ENCODE measurements around the gene TKT. TPM values are rescaled to one million over a fixed set of nuclear protein-coding genes. Genes with fewer than 3 reads are reported as not detected.

TKT gene
- total and polyA plus RNA-seq, 2 of the 4 experiments (the other 2 are of a cell fraction): 280 to 349 TPM

DNA sequence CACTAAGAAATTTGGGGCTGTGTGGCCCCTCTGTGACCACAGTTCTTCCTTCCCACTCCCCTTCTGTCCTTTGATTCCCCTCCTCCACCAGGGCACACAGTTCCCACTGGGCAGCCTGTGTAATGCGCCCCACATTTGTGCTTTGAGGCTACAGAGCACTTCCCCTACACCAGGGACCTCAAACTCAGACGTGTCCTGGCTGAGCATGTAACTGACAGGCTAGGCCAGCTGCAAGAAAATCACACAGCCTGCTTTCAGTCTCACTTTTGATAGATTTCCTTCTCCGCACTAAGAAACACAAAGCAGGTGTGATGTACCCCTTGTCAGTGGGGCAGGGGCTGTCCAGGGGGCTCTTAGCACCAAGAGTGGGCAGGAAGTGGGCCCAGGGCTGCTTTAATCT lies 65.2 kb downstream of the TKT start:
- no peaks in the 10 kb centered on the region for H3K9me3 ChIP-seq (ENCODE audit: control insufficient read depth, insufficient read depth, low read length)
- no peak overlapping the region for H2BK120ac ChIP-seq (ENCODE audit: low read depth, low read length)
- CTCF ChIA-PET: no interaction called here
- no peak overlapping the region for H2BK15ac ChIP-seq (ENCODE audit: low read depth, low read length)
- no peaks in the 10 kb centered on the region for H3K79me1 ChIP-seq (ENCODE audit: low read depth in 1 of 2, low read length in 2 of 2)
- no peak overlapping the region for H3K18ac ChIP-seq (ENCODE audit: low read depth, low read length)
- no peak for DNase-seq
- H4K5ac ChIP-seq (ENCODE audit: low read depth, low read length): no peak overlapping the region
- H3K23ac ChIP-seq (ENCODE audit: low read depth, low read length): no peak overlapping the region
- 100% methylated on average over 1 of the region's 3 CpGs; no CpG with 5 or more reads in 1 of the 2 experiments for WGBS, 2 experiments (ENCODE audit: extremely low coverage in 2 of 2, insufficient read length in 1 of 2)
- peaks cover 6% of the 10 kb centered on the region; the same call in 1 of the 2 replicates for H4K20me1 ChIP-seq (ENCODE audit: insufficient read depth, low read length)
- no peak overlapping the region for H3K27ac ChIP-seq (ENCODE audit: insufficient read depth, low read length)
- no peak overlapping the region for H3K4ac ChIP-seq (ENCODE audit: low read depth, low read length)
- peaks cover 23% of the 10 kb centered on the region for H3K36me3 ChIP-seq (ENCODE audit: control insufficient read depth, insufficient read depth, low read length)
- H2AFZ ChIP-seq (replicated peaks; ENCODE audit: low read length, poor library complexity): no peak overlapping the region
- H4K8ac ChIP-seq (ENCODE audit: low read depth in 2 of 2, low read length in 2 of 2): no peak overlapping the region
- no peak overlapping the region for H2BK20ac ChIP-seq (ENCODE audit: low read depth, low read length)
- no peak overlapping the region for H3K9ac ChIP-seq (ENCODE audit: low read depth, low read length)
- H3K9me1 ChIP-seq (ENCODE audit: insufficient read depth, low read length): peaks cover 13% of the 10 kb centered on the region; the same call in 1 of the 2 replicates
- ATAC-seq (ENCODE audit: low read depth): no peak
- POLR2A ChIA-PET (ENCODE audit: unreplicated experiment): no interaction called here
- TF ChIP-seq RCOR1 (IDR thresholded peaks at IDR 0.05; ENCODE audit: insufficient replicate concordance, low read length): no peak
- TF ChIP-seq BHLHE40 (IDR thresholded peaks at IDR 0.05; ENCODE audit: low read depth, low read length): no peak
- BruUV-seq (replicated peaks): no TSS peak
- H3K14ac ChIP-seq (replicated peaks; ENCODE audit: low read depth, low read length): no peak overlapping the region
- H2AK9ac ChIP-seq (replicated peaks; ENCODE audit: low read depth, low read length, poor library complexity): no peak overlapping the region
- intact Hi-C loops (cut with micrococcal nuclease): no loop called here
- H3K4me1 ChIP-seq (ENCODE audit: control insufficient read depth, insufficient read depth, low read length): peaks cover 15% of the 10 kb centered on the region
- H3K56ac ChIP-seq (ENCODE audit: extremely low read depth, insufficient read depth, low read length): no peak overlapping the region
- dilution Hi-C loops (cut with HindIII; ENCODE audit: low sequenced_read_pairs, unreplicated experiment): no loop called here
- no peak overlapping the region for H3K4me3 ChIP-seq (ENCODE audit: insufficient read depth, low read depth, low read length)
- H3K4me2 ChIP-seq (ENCODE audit: low read depth, low read length): no peak overlapping the region
- H3K27me3 ChIP-seq (ENCODE audit: control insufficient read depth, insufficient read depth, low read length): no peaks in the 10 kb centered on the region
- H2BK5ac ChIP-seq (ENCODE audit: low read depth, low read length, poor library complexity, severe bottlenecking): no peak overlapping the region
- no peak overlapping the region for H2AK5ac ChIP-seq (ENCODE audit: low read depth, low read length)
- in situ Hi-C loops (cut with MboI; ENCODE audit: low sequenced_read_pairs): loop anchor here (5.0 kb wide), 1 partner anchor 58 kb away; the partner anchor contains the start of gene RFT1
- H4K91ac ChIP-seq (ENCODE audit: insufficient read depth, low read depth, low read length): no peak overlapping the region

Measured in IMR-90 (cell line).